K562 (cell line): ENCODE results near the gene OCA2.

ENCODE experiments used
- CTCF ChIP-seq, 3 experiments: IDR thresholded peaks in 2 of 3; conservative IDR thresholded peaks in 1 of 3; 2 replicates each; pipeline ENCODE4 v1.5.1; 2011 to 2012; ENCODE audit warnings: low read length in 3 of 3, mild to moderate bottlenecking in 3 of 3, control low read depth in 2 of 3, improper control_type of control experiment in 1 of 3, inconsistent platforms in 1 of 3, low read depth in 1 of 3, mixed read lengths in 1 of 3, moderate library complexity in 1 of 3; ENCODE audit not compliant: insufficient read depth in 2 of 3
- JUN ChIP-seq, 2 experiments: sonication (generic) in 1 of 2; formaldehyde crosslinking in 1 of 2; IDR thresholded peaks; 2 replicates each; pipeline versions ENCODE4 v1.6.1 to v1.8.0; 2012 to 2022; ENCODE audit warnings: borderline replicate concordance in 2 of 2, mild to moderate bottlenecking in 2 of 2, improper control_type of control experiment in 1 of 2, low read depth in 1 of 2, low read length in 1 of 2, missing genetic modification reagents in 1 of 2
- KHSRP ChIP-seq: fragments of 450-650 bp; IDR thresholded peaks from 2 replicates; pipeline ENCODE4 v1.6.1; 2017
- MXI1 ChIP-seq: IDR thresholded peaks from 2 replicates; pipeline ENCODE4 v1.6.1; 2011; ENCODE audit warnings: low read depth, mild to moderate bottlenecking, improper control_type of control experiment, low read length
- ZKSCAN3 ChIP-seq: fragments of 250-450 bp; sonication (Bioruptor Pico); IDR thresholded peaks from 2 replicates; pipeline ENCODE4 v1.4.0; 2020
- ZNF124 ChIP-seq: sonication (generic); formaldehyde crosslinking; IDR thresholded peaks from 2 replicates; pipeline ENCODE4 v1.8.1; 2022; ENCODE audit warnings: missing genetic modification reagents
- ZNF584 ChIP-seq: fragments of 200-800 bp; sonication (Bioruptor generic); IDR thresholded peaks from 2 replicates; pipeline ENCODE4 v1.6.1; 2016; ENCODE audit warnings: low read depth, mild to moderate bottlenecking, missing genetic modification characterization, missing compliant biosample characterization

- TF ChIP-seq ZKSCAN3 (CRISPR knock-in tag), result no peak
- TF ChIP-seq KHSRP, result no peak
- TF ChIP-seq CTCF (IDR thresholded peaks at IDR 0.05 in 2 of 3, conservative IDR thresholded peaks at IDR 0.05 in 1 of 3; ENCODE audit: insufficient read depth in 2 of 3, low read depth in 1 of 3, low read length in 3 of 3), result no peak
- no peak for TF ChIP-seq ZNF584 (CRISPR knock-in tag)
- no peak for TF ChIP-seq JUN (IDR thresholded peaks at IDR 0.05; ENCODE audit: borderline replicate concordance, low read depth, low read length)
- no peak for TF ChIP-seq JUN (CRISPR knock-in tag; IDR thresholded peaks at IDR 0.05; ENCODE audit: borderline replicate concordance)
- TF ChIP-seq ZNF124 (CRISPR knock-in tag), result no peak
- no peak for TF ChIP-seq MXI1
Measured at GRCh38 chr15:27958911-27959578, 140.1 kb downstream of the OCA2 start.
